MCF 10A (cell line): ENCODE data around the gene ATP2A3. TPM values are rescaled to one million over a fixed set of nuclear protein-coding genes. Genes with fewer than 3 reads are reported as not detected.

Source experiments
- BruUV-seq: library from RNA; stranded (reverse); fragments of 400-500 nt; replicated peaks from 2 replicates; lab custom pipeline; 2021; lab: Mats Ljungman, UMichigan
- CTCF ChIA-PET: fragments of 300-600 bp; sonication (Branson Sonifier 250); formaldehyde crosslinking; extraction: SDS; loops from one replicate; lab custom pipeline; 2021; ENCODE audit warnings: antibody characterized with exemption, inconsistent platforms; lab: Yijun Ruan, JAX
- POLR2A ChIA-PET: fragments of 300-600, 350-650 bp; sonication (Branson Sonifier 250); formaldehyde crosslinking; extraction: SDS; loops from one replicate; lab custom pipeline; 2020; ENCODE audit warnings: antibody characterized with exemption, inconsistent platforms; lab: Yijun Ruan, JAX
- DNase-seq: peaks from one replicate; pipeline ENCODE4 v3.0.0-alpha.2; 2018; ENCODE audit not compliant: unreplicated experiment
- H3K27ac Mint-ChIP-seq: one replicate; pipeline ENCODE4 v1.8.0; 2022; ENCODE audit warnings: mild to moderate bottlenecking, low read depth, mixed read lengths; ENCODE audit not compliant: unreplicated experiment
- H3K27me3 Mint-ChIP-seq: one replicate; pipeline ENCODE4 v1.8.0; 2022; ENCODE audit warnings: mixed read lengths; ENCODE audit not compliant: insufficient read depth, unreplicated experiment
- H3K36me3 Mint-ChIP-seq: one replicate; pipeline ENCODE4 v1.8.0; 2022; ENCODE audit warnings: mild to moderate bottlenecking, moderate library complexity, mixed read lengths; ENCODE audit not compliant: insufficient read depth, unreplicated experiment
- H3K4me1 Mint-ChIP-seq: one replicate; pipeline ENCODE4 v1.8.0; 2022; ENCODE audit warnings: mixed read lengths; ENCODE audit not compliant: insufficient read depth, unreplicated experiment
- H3K4me3 Mint-ChIP-seq: one replicate; pipeline ENCODE4 v1.8.0; 2022; ENCODE audit warnings: mild to moderate bottlenecking, moderate library complexity, mixed read lengths; ENCODE audit not compliant: unreplicated experiment
- H3K9me3 Mint-ChIP-seq: one replicate; pipeline ENCODE4 v1.8.0; 2022; ENCODE audit warnings: mixed read lengths; ENCODE audit not compliant: unreplicated experiment
- CTCF ChIP-seq: fragments of 200-600 bp; IDR thresholded peaks from one replicate; pipeline ENCODE4 v1.8.0; 2022; ENCODE audit warnings: antibody characterized with exemption, mild to moderate bottlenecking; ENCODE audit not compliant: unreplicated experiment
- intact Hi-C: fragments of 100-400 bp; cut with micrococcal nuclease; formaldehyde crosslinking; loops from 2 replicates; pipeline ENCODE4 v1.14.1; 2022
- total RNA-seq: library from RNA; stranded (reverse); gene quantifications from 2 replicates; pipeline ENCODE4 v1.2.3, GENCODE V29; 2022

Gene ATP2A3
- total RNA-seq, 1 experiment from 2014 or later = not detected

- Mint-ChIP-seq H3K27me3 (no peaks in the 10 kb centered on the region), H3K36me3 (peaks cover 7% of the 10 kb centered on the region), H3K4me1 (peaks cover 6% of the 10 kb centered on the region), H3K4me3 (no peak overlapping the region), H3K27ac (no peak overlapping the region), H3K9me3 (peaks cover 15% of the 10 kb centered on the region)
- CTCF ChIA-PET = no interaction called here
- intact Hi-C loops = no loop called here
- DNase-seq = no peak
- no TSS peak for BruUV-seq
- no peak for TF ChIP-seq CTCF
- POLR2A ChIA-PET = no interaction called here
Observed at GRCh38 chr17:3974980-3975379, 10.7 kb upstream of the ATP2A3 start.

GRCh38 chr17:3974138-3974687 lies 10.0 kb upstream of the ATP2A3 start:
- Mint-ChIP-seq H3K27ac (no peak overlapping the region), H3K9me3 (peaks cover 15% of the 10 kb centered on the region), H3K4me1 (peaks cover 6% of the 10 kb centered on the region), H3K36me3 (peaks cover 7% of the 10 kb centered on the region), H3K4me3 (no peak overlapping the region), H3K27me3 (no peaks in the 10 kb centered on the region)
- CTCF ChIA-PET = no interaction called here
- no peak for DNase-seq
- intact Hi-C loops = no loop called here
- BruUV-seq = no TSS peak
- POLR2A ChIA-PET = no interaction called here
- TF ChIP-seq CTCF = no peak

GRCh38 chr17:3973495-3974137 lies 9.4 kb upstream of the ATP2A3 start:
- Mint-ChIP-seq H3K36me3 (peaks cover 7% of the 10 kb centered on the region), H3K9me3 (peaks cover 11% of the 10 kb centered on the region), H3K27ac (no peak overlapping the region), H3K27me3 (no peaks in the 10 kb centered on the region), H3K4me3 (no peak overlapping the region), H3K4me1 (peaks cover 6% of the 10 kb centered on the region)
- CTCF ChIA-PET = no interaction called here
- TF ChIP-seq CTCF = no peak
- intact Hi-C loops = no loop called here
- DNase-seq = no peak
- POLR2A ChIA-PET = no interaction called here
- no TSS peak for BruUV-seq

- peaks cover 6% of the 10 kb centered on the region for H3K4me1 Mint-ChIP-seq
- no peaks in the 10 kb centered on the region for H3K27me3 Mint-ChIP-seq
- H3K9me3 Mint-ChIP-seq = peaks cover 9% of the 10 kb centered on the region
- peaks cover 7% of the 10 kb centered on the region for H3K36me3 Mint-ChIP-seq
- no peak overlapping the region for H3K27ac Mint-ChIP-seq
- POLR2A ChIA-PET = no interaction called here
- intact Hi-C loops = no loop called here
- H3K4me3 Mint-ChIP-seq = no peak overlapping the region
- BruUV-seq = no TSS peak
- DNase-seq = no peak
- no peak for TF ChIP-seq CTCF
- CTCF ChIA-PET = no interaction called here
Observed at GRCh38 chr17:3972931-3973330, 8.7 kb upstream of the ATP2A3 start.
